Mammary epithelial cell (primary cell): ENCODE measurements around the gene PRAME.

Experiments
- EZH2 ChIP-seq: IDR thresholded peaks from 2 replicates; pipeline ENCODE4 v1.6.1; 2012; ENCODE audit warnings: low read length, inconsistent platforms, borderline replicate concordance
- TF ChIP-seq, protein P1 (sequence below), 2 donors: IDR thresholded peaks in 1 of 2; conservative IDR thresholded peaks in 1 of 2; 2 replicates each; pipeline ENCODE4 v1.5.1; 2011 to 2012; ENCODE audit warnings: inconsistent platforms in 2 of 2, low read length in 2 of 2, mild to moderate bottlenecking in 2 of 2, control low read depth in 1 of 2, low read depth in 1 of 2; ENCODE audit not compliant: insufficient read depth in 1 of 2; ENCODE audit errors: extremely low read depth in 1 of 2

DNA sequence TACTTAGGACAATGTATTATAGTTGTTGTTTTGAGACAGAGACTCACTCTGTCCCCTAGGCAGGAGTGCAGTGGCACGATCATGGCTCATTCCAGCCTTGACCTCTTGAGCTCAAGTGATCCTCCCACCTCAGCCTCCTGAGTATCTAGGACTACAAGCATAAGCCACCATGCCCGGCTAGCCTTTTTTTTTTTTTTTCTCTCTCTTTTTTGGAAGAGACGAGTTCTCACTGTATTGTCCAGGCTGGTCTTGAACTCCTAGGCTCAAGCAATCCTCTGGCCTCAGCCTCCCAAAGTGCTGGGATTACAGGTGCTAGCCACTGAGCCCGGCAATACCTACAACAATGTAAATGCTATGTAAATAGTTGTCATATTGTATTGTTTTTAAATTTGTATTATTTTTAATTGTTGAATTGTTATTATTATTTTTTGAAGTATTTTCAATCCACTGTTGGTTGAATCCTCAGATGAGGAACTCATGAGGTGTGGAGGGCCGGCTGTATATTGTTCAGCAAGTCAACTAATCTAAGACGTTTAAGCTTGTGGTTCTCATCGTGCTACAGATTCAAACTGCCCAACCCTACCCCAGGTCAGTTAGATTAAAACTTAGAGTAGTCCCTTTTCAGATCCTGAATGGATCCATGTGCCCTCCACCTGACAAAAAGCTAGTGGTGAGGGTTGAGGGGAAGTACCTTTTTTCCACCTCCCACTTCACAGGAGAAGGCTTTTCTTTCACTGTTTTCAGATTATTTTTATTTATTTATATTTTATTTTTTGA, 27.1 kb downstream of the PRAME start:
- TF ChIP-seq EZH2 = no peak
- TF ChIP-seq, protein P1, sequence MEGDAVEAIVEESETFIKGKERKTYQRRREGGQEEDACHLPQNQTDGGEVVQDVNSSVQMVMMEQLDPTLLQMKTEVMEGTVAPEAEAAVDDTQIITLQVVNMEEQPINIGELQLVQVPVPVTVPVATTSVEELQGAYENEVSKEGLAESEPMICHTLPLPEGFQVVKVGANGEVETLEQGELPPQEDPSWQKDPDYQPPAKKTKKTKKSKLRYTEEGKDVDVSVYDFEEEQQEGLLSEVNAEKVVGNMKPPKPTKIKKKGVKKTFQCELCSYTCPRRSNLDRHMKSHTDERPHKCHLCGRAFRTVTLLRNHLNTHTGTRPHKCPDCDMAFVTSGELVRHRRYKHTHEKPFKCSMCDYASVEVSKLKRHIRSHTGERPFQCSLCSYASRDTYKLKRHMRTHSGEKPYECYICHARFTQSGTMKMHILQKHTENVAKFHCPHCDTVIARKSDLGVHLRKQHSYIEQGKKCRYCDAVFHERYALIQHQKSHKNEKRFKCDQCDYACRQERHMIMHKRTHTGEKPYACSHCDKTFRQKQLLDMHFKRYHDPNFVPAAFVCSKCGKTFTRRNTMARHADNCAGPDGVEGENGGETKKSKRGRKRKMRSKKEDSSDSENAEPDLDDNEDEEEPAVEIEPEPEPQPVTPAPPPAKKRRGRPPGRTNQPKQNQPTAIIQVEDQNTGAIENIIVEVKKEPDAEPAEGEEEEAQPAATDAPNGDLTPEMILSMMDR (conservative IDR thresholded peaks at IDR 0.05 in 1 of 2, IDR thresholded peaks at IDR 0.05 in 1 of 2; ENCODE audit: extremely low read depth in 1 of 2, insufficient read depth in 1 of 2, low read depth in 1 of 2, low read length in 2 of 2) = no peak
